Hepatocyte (in vitro differentiated cells): Measurements from ENCODE around the gene ARIH2.

Experiments
- EZH2 ChIP-seq: fragments of 200-600 bp; sonication (generic); IDR thresholded peaks from 2 replicates; pipeline ENCODE4 v1.6.1; 2016; ENCODE audit warnings: antibody characterized with exemption, mild to moderate bottlenecking, borderline replicate concordance
- TF ChIP-seq, protein P1 (sequence below): fragments of 200-600 bp; sonication (generic); IDR thresholded peaks from 2 replicates; pipeline ENCODE4 v1.5.1; 2016; ENCODE audit warnings: antibody characterized with exemption, mild to moderate bottlenecking; ENCODE audit not compliant: poor library complexity

DNA sequence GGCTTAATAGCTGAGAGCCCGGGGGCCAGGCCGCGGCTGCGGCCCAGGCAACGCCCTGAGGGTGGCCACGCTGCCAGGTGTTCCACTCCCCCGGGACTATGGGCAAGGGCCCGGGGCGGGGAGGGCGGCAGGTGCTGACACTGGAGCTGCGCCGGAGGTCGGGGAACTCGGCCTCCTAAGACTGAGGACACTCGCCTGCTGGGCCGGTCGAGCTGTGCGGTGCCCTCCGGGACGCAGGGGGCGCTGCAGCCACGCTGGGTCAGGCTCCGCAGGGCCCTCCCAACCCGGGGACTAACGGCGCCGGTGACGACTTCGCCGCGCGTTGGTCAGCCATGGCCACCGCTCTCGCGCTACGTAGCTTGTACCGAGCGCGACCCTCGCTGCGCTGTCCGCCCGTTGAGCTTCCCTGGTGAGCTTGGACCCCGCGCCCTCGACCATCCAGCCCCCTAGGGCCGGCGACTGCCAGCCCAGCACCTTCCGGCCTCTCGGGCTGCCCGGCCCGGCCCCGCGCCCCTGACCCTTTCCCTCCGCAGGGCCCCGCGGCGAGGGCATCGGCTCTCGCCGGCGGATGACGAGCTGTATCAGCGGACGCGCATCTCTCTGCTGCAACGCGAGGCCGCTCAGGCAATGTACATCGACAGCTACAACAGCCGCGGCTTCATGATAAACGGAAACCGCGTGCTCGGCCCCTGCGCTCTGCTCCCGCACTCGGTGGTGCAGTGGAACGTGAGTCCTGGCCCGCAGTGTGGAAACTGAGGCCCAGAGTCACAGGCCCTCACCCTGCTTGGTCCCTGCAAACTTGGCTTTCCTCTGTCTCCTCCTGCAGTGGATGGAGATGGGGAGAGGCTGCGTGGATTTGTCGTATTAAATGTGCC, 103.4 kb downstream of the ARIH2 start, which contains the start of gene NDUFAF3:
- no peak for TF ChIP-seq EZH2
- TF ChIP-seq, protein P1, sequence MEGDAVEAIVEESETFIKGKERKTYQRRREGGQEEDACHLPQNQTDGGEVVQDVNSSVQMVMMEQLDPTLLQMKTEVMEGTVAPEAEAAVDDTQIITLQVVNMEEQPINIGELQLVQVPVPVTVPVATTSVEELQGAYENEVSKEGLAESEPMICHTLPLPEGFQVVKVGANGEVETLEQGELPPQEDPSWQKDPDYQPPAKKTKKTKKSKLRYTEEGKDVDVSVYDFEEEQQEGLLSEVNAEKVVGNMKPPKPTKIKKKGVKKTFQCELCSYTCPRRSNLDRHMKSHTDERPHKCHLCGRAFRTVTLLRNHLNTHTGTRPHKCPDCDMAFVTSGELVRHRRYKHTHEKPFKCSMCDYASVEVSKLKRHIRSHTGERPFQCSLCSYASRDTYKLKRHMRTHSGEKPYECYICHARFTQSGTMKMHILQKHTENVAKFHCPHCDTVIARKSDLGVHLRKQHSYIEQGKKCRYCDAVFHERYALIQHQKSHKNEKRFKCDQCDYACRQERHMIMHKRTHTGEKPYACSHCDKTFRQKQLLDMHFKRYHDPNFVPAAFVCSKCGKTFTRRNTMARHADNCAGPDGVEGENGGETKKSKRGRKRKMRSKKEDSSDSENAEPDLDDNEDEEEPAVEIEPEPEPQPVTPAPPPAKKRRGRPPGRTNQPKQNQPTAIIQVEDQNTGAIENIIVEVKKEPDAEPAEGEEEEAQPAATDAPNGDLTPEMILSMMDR, result peak; percentile 96
